ENCODE measurements around the gene DDC. TPM values are rescaled to one million over a fixed set of nuclear protein-coding genes. Genes with fewer than 3 reads are reported as not detected.

Gene DDC
- total and polyA plus RNA-seq, 2 donors (not counting 3 experiments of a cell fraction or from before 2014, with no cell fraction given), result not detected

DNA sequence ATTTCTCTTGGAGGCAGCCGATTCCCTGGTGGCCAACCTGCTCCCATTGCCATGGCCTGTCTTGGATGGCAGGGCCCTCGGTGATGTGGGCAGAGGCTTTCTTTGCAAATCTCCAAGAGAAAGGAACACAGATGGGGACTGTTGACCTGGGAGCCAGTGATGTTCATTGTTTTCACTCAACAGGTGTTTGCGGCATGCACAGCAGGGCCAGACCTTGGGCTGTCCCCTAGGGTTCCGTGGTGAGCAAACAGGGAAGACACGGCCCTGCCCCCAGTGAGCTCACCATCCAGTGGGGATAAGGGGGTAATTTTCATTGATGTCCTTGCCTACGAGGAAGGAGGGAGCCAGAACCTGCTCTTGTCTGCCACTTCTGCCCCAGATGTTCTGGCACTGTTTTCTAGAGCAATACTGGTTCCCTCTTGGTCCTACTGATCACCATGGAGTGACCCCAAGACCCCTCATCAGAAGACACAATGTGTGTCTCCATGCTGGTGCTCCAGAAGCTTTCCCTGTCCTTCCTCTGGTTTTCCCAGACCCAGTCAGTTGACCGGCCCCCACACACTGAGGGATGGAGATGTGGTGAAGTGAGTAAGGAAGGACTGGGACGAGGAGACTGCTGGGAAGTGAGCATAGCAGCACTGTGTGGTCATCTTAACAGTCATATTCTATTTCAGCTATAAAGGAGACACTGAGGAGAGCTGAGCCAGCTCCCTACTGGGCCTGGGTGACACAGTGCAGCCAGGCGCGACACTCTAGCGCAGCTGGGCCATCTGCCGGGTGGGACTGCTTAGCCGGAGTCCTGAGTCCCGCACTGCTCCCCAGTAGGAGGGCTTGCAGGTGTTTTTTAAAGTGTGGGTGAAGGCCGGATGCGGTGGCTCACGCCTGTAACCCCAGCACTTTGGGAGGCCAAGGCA lies 94.7 kb downstream of the DDC start:
- no peak for FAIRE-seq
- no peaks in the 10 kb centered on the region for H3K9me3 ChIP-seq (replicated peaks; ENCODE audit: control insufficient read depth, insufficient read depth, low read length)
- no peak overlapping the region for H3K9ac ChIP-seq (replicated peaks; ENCODE audit: extremely low read depth, insufficient read depth, low read length)
- no peak overlapping the region for H3K4me2 ChIP-seq (ENCODE audit: insufficient read depth, low read length)
- BruUV-seq (replicated peaks), result no TSS peak
- CTCF ChIA-PET, result interaction anchor here (1.1 to 6.9 kb wide), 3 partner anchors 669 to 691 kb away, joined by 4 to 117 read pairs (median 11); no protein-coding TSS in a partner anchor
- H3K4me1 ChIP-seq (ENCODE audit: control insufficient read depth, extremely low read depth, insufficient read depth, low read length), result peaks cover 4% of the 10 kb centered on the region
- H3K9me1 ChIP-seq (replicated peaks; ENCODE audit: control insufficient read depth, extremely low read depth, insufficient read depth, low read length), result no peaks in the 10 kb centered on the region
- no peak overlapping the region for H3K27ac ChIP-seq (ENCODE audit: insufficient read depth, low read depth, low read length)
- no peak for DNase-seq (ENCODE audit: low read depth, low spot score)
- dilution Hi-C loops (cut with MboI; ENCODE audit: extremely low pct_ligation_motif_present, low sequenced_read_pairs), result no loop called here
- TF ChIP-seq POLR2AphosphoS5 (IDR thresholded peaks at IDR 0.05; ENCODE audit: insufficient read depth, low read depth, low read length), result no peak
- no peak for TF ChIP-seq EZH2 (IDR thresholded peaks at IDR 0.05; ENCODE audit: borderline replicate concordance, low read depth, low read length, severe bottlenecking)
- TF ChIP-seq JUN (IDR thresholded peaks at IDR 0.05; ENCODE audit: borderline replicate concordance, insufficient read depth, insufficient read length, low read depth), result no peak
- TF ChIP-seq, protein P1, sequence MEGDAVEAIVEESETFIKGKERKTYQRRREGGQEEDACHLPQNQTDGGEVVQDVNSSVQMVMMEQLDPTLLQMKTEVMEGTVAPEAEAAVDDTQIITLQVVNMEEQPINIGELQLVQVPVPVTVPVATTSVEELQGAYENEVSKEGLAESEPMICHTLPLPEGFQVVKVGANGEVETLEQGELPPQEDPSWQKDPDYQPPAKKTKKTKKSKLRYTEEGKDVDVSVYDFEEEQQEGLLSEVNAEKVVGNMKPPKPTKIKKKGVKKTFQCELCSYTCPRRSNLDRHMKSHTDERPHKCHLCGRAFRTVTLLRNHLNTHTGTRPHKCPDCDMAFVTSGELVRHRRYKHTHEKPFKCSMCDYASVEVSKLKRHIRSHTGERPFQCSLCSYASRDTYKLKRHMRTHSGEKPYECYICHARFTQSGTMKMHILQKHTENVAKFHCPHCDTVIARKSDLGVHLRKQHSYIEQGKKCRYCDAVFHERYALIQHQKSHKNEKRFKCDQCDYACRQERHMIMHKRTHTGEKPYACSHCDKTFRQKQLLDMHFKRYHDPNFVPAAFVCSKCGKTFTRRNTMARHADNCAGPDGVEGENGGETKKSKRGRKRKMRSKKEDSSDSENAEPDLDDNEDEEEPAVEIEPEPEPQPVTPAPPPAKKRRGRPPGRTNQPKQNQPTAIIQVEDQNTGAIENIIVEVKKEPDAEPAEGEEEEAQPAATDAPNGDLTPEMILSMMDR (IDR thresholded peaks at IDR 0.05; ENCODE audit: extremely low read depth in 1 of 2, insufficient read depth in 1 of 2, low read depth in 1 of 2, low read length in 2 of 2), result no peak
- TF ChIP-seq FOS (IDR thresholded peaks at IDR 0.05; ENCODE audit: borderline replicate concordance, insufficient read depth, low read length), result no peak
- no peak for TF ChIP-seq GATA2 (IDR thresholded peaks at IDR 0.05; ENCODE audit: insufficient read depth, insufficient read length, low read depth, low read length)
- TF ChIP-seq POLR2A (IDR thresholded peaks at IDR 0.05; ENCODE audit: low read depth, low read length), result no peak
- no peaks in the 10 kb centered on the region for H3K79me2 ChIP-seq (ENCODE audit: control insufficient read depth, insufficient read depth, low read length)
- POLR2A ChIA-PET, result no interaction called here
- no peak overlapping the region for H3K4me3 ChIP-seq (replicated peaks in 1 of 3; ENCODE audit: insufficient read depth in 1 of 3, low read depth in 1 of 3, low read length in 3 of 3)
- H3K27me3 ChIP-seq (ENCODE audit: control insufficient read depth in 2 of 2, insufficient read depth in 2 of 2, low read length in 2 of 2), result no peaks in the 10 kb centered on the region
- no peaks in the 10 kb centered on the region for H4K20me1 ChIP-seq (replicated peaks; ENCODE audit: control insufficient read depth, extremely low read depth, insufficient read depth, low read length)
- H3K36me3 ChIP-seq (ENCODE audit: control insufficient read depth in 2 of 2, extremely low read depth in 1 of 2, insufficient read depth in 2 of 2, low read length in 2 of 2), result no peaks in the 10 kb centered on the region
- no peak overlapping the region for H2AFZ ChIP-seq (ENCODE audit: low read depth, low read length)
- intact Hi-C loops (cut with micrococcal nuclease), result no loop called here
